Measurements from ENCODE around the gene OPN1SW. TPM values are rescaled to one million over a fixed set of nuclear protein-coding genes. Genes with fewer than 3 reads are reported as not detected.

The OPN1SW gene
- total RNA-seq, 2 experiments from 2014 or later = not detected

DNA sequence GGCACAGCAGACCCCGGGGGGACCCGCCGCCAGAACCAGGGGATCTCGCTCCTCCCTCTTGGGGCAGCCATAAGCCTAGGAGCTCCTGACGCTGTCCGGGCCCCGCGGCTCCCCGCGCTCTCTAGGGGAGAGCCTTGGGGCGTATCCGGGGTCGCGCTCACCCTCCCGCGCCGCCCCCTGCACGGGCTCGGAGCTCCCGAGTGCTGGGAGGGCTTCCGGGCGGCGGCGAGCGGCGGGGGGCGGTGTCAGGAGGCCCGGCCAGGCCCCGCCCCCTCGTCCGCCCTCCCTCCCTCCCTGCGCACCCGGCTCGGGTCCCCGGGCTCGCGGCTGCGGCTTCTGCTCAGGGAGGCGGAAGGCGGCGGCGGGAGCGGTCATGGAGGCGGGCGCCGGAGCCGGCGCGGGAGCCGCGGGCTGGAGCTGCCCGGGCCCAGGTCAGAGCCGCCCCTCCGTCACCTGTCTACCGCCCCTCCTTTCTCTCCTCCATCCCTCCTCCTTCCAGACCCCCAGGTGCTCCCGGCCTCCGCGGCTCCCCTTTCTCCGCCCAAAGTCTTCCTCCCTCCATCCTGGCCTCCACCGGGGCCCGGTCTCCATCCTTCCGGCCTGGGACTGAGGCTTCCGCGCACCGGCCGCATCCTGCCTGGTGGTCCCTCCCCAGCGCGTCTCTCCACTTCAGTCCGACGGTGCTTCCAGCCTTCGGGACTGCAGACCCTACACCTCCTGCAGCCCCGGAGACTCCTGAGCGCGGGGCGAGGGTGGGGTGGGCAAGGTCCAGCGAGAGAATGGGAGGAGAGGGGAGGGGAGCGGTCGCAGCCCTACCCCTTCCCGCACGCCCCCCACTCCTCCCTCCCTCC, 15.8 kb upstream of the OPN1SW start, which contains the start of gene CCDC136:
CCDC136 (plus strand) TSS at position 848 of the 851 bp plus-strand sequence. CDS start 444 bp downstream, outside the sequence.
- CTCF ChIA-PET = interaction anchor here (1.3 kb wide), 1 partner anchor 15 kb away, joined by 3 read pairs; no protein-coding TSS in a partner anchor
- peak; percentile 76 for DNase-seq
- no peaks in the 10 kb centered on the region for H3K9me3 Mint-ChIP-seq

DNA sequence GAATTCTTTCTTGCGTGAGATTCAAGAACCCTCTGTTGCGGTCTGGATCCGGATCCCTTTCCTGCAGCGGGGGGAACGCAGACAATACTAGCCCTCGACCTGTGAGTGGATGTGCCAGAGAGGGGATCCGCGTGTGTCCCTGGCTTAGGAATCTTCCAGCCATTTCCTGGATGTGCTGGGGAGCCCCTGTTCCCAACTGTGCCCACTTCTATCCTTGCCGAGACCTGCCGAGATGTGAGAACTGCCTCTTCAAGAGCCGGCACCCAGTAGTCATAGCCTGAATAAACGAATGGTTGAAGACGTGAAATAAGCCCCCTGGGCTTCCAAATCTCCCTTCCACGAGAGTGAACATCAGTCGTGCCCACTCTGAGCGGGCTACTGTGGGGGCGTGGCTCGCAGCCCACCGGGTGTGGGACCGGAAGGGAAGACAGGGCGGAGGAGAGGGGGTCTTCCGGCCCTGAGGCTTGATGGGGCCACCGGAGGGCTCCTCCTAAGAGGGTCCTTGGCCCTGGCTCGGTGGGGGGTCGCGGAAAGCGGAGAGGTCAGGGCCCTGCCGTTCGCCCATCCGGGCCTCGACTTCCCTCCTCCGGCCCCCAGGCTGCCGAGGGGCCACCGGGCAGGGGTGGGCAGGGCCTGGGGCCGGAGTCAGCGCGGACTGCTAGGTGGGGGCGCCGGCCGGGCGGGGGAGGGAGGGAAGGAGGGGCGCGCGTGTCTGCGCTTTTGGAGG, 14.9 kb upstream of the OPN1SW start:
- Mint-ChIP-seq H3K27ac (peak overlapping the region; percentile 75), H3K36me3 (ENCODE audit: low read depth) (no peaks in the 10 kb centered on the region), H3K4me3 (peak overlapping the region; percentile 73), H3K9me3 (no peaks in the 10 kb centered on the region), H3K4me1 (peaks cover 10% of the 10 kb centered on the region), H3K27me3 (peaks cover 35% of the 10 kb centered on the region)
- POLR2A ChIA-PET = no interaction called here
- no peak for DNase-seq
- CTCF ChIA-PET = no interaction called here

More for the DNA sequence above, 15.8 kb upstream of the OPN1SW start, which contains the start of gene CCDC136:
- Mint-ChIP-seq H3K4me1 (peaks cover 10% of the 10 kb centered on the region), H3K4me3 (peak within 1 kb of the TSS; percentile 81), H3K27me3 (peaks cover 27% of the 10 kb centered on the region), H3K27ac (peak within 1 kb of the TSS; percentile 78), H3K36me3 (ENCODE audit: low read depth) (no peaks in the 10 kb centered on the region)
- POLR2A ChIA-PET = no interaction called here

DNA sequence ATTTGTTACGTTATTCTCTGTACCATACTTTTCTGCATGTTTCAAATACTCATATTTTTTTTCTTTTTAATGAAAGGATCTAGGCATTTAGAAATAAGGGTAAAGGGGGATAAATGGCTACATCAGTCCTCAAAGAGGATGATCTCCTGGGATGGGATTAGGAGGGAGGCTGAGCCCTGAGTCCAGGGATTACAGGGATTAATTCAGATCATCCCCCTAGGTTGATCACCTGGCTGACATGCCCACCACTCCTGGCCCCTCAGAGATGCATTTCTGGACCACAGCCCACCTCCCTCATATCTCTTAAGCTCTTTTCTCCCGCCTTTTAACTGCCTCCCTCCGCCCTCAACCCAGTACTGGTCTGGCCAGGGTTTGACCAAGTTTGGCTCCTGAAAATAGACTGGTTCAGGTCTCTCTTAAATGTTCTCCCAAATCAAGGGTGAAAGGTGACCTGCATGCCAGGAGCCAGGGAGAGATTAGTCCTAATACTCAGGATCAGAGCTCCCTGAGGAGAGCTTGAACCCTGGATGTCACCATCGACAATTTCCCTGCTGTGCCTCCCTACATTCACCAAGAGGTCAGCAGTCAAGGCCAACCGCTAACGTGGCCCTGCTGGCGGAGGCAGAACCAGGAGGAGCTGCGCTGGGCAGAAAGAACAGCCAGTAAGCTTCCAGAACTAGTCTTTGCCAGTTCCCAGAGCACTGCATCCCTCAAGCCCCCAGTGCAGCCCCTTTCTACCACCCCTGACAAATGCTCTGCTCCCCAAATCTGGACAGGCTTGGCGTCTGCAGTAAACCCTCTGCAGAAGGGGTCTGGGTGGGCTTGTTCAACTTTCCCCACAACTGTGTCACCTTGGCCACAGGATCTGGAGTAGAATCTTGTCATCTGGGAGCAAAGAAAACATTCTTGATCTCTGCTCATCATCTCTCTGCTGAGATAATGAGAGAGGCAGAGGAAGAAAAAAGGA, 13.1 kb upstream of the OPN1SW start:
- Mint-ChIP-seq H3K36me3 (ENCODE audit: low read depth) (no peaks in the 10 kb centered on the region), H3K9me3 (no peaks in the 10 kb centered on the region), H3K27me3 (peaks cover 42% of the 10 kb centered on the region), H3K4me1 (peaks cover 10% of the 10 kb centered on the region), H3K4me3 (no peak overlapping the region), H3K27ac (no peak overlapping the region)
- ChIA-PET CTCF (interaction anchor here (1.2 kb wide), 1 partner anchor 298 kb away, joined by 3 read pairs; no protein-coding TSS in a partner anchor), POLR2A (no interaction called here)
- no peak for DNase-seq

DNA sequence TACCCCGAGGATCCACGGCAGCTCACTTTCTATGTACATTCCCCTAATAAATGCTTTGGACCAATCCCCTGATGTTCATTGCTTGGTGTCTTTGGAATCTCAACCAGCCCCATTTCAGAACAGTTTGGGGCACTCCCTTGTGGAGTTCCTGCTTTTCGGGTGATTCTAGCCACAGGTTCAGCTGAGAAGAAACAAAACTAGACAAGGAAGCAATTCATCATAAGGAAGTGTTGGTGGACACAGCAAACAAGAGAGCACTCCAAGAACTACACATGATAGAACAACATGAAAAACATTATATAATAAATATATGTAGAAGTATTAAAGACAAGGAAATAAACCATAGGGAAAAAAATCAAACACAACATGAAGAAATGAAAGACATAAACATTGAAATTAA, 10.1 kb upstream of the OPN1SW start:
- Mint-ChIP-seq H3K9me3 (no peaks in the 10 kb centered on the region), H3K4me1 (peaks cover 4% of the 10 kb centered on the region), H3K27ac (no peak overlapping the region), H3K36me3 (ENCODE audit: low read depth) (no peaks in the 10 kb centered on the region), H3K27me3 (peaks cover 44% of the 10 kb centered on the region), H3K4me3 (no peak overlapping the region)
- POLR2A ChIA-PET = no interaction called here
- CTCF ChIA-PET = interaction anchor here (1.5 kb wide), 1 partner anchor 16 kb away, joined by 7 read pairs; no protein-coding TSS in a partner anchor
- DNase-seq = no peak

DNA sequence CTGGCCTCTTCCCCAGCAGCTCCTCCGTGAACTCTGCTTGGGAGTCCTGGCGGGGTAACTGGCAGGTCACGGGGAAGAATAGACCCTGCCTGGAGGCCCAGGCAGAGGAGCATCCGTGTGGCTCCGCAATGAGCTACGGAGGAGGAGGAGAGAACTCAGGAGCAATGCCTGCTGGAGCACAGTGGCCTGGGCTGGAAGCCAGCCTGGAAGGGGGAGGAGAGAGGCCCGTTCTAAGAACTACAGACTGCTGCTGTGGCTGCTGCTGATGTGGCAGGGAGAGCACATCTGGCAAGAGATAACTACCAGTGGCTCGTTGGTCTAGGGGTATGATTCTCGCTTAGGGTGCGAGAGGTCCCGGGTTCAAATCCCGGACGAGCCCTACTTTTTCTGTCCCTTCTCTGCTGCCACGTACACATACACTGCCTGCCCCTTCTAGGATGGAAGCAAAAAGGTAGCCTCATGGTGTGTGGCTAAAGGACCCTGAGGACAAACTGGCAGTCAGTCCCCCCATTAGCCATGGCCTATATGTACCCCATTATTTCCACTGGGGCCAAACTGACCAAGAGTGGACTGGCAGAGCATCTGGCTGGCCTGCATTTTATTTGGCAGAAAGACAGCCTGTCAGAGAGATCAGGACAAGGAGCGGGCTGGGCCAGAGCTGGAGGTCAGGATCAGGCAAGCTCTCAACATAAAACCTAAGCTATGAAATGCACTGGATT, 7.7 kb upstream of the OPN1SW start:
- no peak overlapping the region for H3K4me3 Mint-ChIP-seq
- H3K4me1 Mint-ChIP-seq = no peaks in the 10 kb centered on the region
- no peak overlapping the region for H3K27ac Mint-ChIP-seq
- H3K36me3 Mint-ChIP-seq (ENCODE audit: low read depth) = no peaks in the 10 kb centered on the region
- ChIA-PET CTCF (interaction anchor here (0.8 to 1.2 kb wide), 2 partner anchors 12 to 14 kb away, joined by 3 read pairs; no protein-coding TSS in a partner anchor), POLR2A (no interaction called here)
- H3K27me3 Mint-ChIP-seq = peaks cover 25% of the 10 kb centered on the region
- no peaks in the 10 kb centered on the region for H3K9me3 Mint-ChIP-seq
- no peak for DNase-seq

DNA sequence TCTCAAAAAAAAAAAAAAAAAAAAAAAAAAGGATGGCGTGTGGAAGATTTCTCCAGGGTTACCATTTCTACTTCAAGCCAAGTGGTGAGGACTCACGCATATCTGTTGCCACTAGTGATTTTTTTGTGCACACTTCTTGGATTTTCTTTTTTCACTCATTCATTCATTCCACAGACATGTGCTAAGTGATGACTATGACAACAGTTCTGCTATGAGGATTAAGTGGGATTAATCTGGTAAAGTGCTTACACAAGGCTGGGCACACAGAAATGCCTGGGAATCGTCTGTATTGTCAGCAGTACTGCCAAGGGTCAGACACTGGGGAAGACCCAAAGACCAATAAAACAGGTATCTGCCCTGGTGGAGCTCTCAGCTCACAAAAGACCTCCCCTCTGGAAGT, 6.3 kb upstream of the OPN1SW start:
- H3K9me3 Mint-ChIP-seq = peaks cover 13% of the 10 kb centered on the region
- no peak overlapping the region for H3K4me3 Mint-ChIP-seq
- DNase-seq = no peak
- no peak overlapping the region for H3K27ac Mint-ChIP-seq
- ChIA-PET CTCF (no interaction called here), POLR2A (no interaction called here)
- peaks cover 19% of the 10 kb centered on the region for H3K27me3 Mint-ChIP-seq
- H3K36me3 Mint-ChIP-seq (ENCODE audit: low read depth) = peaks cover 3% of the 10 kb centered on the region
- no peaks in the 10 kb centered on the region for H3K4me1 Mint-ChIP-seq

DNA sequence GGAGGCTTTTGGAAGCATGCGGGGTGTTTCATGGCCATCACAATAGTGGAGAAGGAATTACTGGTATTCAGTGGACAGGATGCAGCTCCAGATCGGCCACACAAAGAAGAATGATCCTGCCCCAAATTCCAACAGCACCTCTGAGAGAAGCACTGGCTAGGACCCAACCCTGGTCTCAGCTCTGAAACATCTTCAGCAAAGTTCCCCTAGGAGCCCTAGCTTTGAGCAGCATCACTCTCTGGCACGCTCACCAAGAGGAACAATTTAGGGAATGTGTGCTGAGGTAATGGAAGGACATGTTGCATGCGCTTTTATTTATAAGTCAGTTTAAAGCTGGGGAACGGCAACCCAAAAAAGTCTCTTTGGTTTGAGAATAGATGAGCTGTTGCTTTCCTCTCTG, 5.5 kb upstream of the OPN1SW start:
- CTCF ChIA-PET = interaction anchor here (0.5 kb wide), 1 partner anchor 307 kb away, joined by 4 read pairs; no protein-coding TSS in a partner anchor
- H3K27ac Mint-ChIP-seq = no peak overlapping the region
- no peak for DNase-seq
- peaks cover 14% of the 10 kb centered on the region for H3K9me3 Mint-ChIP-seq
- H3K27me3 Mint-ChIP-seq = peaks cover 16% of the 10 kb centered on the region
- H3K4me1 Mint-ChIP-seq = no peaks in the 10 kb centered on the region
- no peak overlapping the region for H3K4me3 Mint-ChIP-seq
- POLR2A ChIA-PET = no interaction called here
- peaks cover 4% of the 10 kb centered on the region for H3K36me3 Mint-ChIP-seq (ENCODE audit: low read depth)

DNA sequence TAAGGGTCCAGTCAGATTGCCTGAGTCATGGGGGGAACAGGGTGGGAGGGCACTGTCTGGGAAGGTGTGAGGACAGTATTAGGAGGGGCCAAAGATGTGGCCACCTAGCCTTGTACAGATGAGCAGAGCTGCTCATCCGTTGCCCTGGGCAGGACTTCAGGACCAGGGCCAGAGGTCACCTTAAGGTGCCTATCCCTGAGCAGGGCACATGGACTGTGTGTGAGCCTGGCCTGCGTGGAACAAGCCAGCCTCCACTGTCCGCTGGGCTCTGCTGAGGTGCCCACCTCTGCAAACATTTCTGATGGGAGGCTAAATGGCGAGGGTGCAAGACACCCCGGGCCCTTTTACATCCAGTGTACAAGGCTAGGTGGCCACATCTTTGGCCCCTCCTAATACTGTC, 3.4 kb upstream of the OPN1SW start:
- Mint-ChIP-seq H3K27me3 (peaks cover 2% of the 10 kb centered on the region), H3K36me3 (ENCODE audit: low read depth) (peaks cover 14% of the 10 kb centered on the region), H3K4me3 (no peak overlapping the region), H3K9me3 (peaks cover 14% of the 10 kb centered on the region), H3K4me1 (no peaks in the 10 kb centered on the region), H3K27ac (no peak overlapping the region)
- POLR2A ChIA-PET = no interaction called here
- DNase-seq = no peak
- CTCF ChIA-PET = no interaction called here

DNA sequence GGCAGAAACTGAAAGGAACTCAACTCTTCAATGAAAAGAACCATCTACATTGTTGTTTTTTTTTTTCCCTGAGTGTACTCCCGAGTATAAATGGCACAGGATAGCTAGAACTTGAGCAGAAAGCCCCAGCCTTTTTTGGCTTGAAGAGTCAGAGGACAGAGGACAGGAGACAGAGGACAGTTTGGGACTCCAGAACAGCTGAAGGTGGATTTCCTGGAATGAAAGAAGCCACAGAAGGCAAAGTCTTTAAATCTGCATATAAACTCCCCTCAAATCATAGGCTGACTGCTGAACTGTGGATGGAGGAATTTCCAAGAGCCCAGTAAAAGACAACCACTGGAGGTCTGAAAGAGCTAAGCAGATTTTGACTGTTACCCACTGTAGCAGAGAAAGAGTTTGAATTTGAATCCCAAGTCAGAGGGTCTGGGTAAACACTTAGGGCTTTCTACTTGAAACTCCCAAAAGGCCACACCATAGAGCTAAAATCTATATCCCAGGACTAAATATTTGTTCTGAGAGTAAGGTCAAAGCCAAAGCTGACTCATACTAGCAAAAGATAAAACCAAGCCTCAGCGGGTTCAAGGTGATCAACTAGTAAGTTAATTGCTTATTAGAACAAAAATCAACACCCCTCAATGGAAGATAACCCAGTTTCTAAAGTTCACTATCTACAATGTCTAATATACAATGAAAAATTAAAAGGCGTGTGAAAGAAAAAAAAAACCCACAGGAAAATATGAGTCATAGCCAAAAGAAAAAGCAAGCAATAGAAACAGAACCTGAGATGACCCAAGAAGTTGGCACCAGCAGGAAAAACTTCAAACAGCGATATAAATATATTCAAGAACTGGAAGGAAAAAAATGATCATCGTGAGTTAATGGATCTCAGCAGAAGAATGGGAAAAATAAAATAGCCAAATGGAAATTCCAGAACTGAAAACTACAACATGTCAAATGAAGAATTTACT, 1.8 kb upstream of the OPN1SW start:
- DNase-seq = no peak
- peaks cover 14% of the 10 kb centered on the region for H3K9me3 Mint-ChIP-seq
- ChIA-PET CTCF (interaction anchor here (0.7 kb wide), 1 partner anchor 40 kb away, joined by 3 read pairs; no protein-coding TSS in a partner anchor), POLR2A (no interaction called here)
- peaks cover 23% of the 10 kb centered on the region for H3K36me3 Mint-ChIP-seq (ENCODE audit: low read depth)
- no peak overlapping the region for H3K4me3 Mint-ChIP-seq
- H3K27me3 Mint-ChIP-seq = peaks cover 2% of the 10 kb centered on the region
- no peak overlapping the region for H3K27ac Mint-ChIP-seq
- H3K4me1 Mint-ChIP-seq = no peaks in the 10 kb centered on the region

DNA sequence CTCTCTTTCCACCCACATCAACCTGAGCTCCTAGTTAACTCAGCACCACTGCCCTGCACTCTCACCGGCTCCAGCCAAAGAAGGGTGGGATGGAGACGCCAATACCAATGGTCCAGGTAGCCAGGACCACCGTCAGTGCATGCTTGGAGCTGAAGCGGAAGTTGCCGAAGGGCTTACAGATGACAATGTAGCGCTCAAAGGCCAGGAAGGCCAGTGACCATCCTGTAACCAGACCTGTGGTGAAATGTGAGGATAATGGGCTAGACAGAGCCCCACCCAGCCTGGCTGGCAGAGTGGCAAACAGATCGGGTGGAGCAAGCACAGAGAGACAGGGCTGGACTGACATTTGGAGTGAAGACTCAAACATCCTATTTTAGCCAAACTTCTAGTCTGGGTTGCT, 673 bp downstream of the OPN1SW start:
- Mint-ChIP-seq H3K4me1 (no peaks in the 10 kb centered on the region), H3K27ac (no peak overlapping the region), H3K4me3 (no peak overlapping the region), H3K27me3 (no peaks in the 10 kb centered on the region), H3K9me3 (peaks cover 14% of the 10 kb centered on the region), H3K36me3 (ENCODE audit: low read depth) (peaks cover 44% of the 10 kb centered on the region)
- CTCF ChIA-PET = interaction anchor here (1.3 kb wide), 1 partner anchor 109 kb away, joined by 4 read pairs; no protein-coding TSS in a partner anchor
- POLR2A ChIA-PET = no interaction called here
- DNase-seq = no peak

Measured in activated CD4-positive, alpha-beta T cell treated with anti-CD3 and anti-CD28 coated beads, Interleukin-2, amount 10 ng/mL, durations not matched to agents 7 days and 5 days (primary cell).